ENCODE data around the gene PITPNM2.

DNA sequence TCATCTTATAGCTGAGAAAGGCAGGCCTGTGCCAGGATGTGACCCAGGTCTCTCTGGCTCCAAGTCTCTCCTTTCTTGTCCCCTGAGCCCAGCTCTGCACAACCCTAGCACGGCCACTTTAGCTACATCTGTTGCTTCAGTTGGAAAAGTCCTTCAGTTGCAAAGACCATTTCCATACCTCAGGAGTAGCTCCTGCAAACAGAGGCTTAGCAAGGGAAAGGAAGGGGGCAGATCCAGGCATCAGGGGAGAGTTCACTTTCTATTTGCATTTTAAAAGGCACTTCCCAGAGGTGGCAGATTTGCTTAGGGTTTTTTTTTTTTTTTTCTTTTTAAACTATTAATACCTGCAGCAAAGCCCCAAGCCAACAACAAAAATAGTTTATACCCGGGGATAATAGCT, 3.0 kb upstream of the PITPNM2 start:
- TF ChIP-seq, protein P1, sequence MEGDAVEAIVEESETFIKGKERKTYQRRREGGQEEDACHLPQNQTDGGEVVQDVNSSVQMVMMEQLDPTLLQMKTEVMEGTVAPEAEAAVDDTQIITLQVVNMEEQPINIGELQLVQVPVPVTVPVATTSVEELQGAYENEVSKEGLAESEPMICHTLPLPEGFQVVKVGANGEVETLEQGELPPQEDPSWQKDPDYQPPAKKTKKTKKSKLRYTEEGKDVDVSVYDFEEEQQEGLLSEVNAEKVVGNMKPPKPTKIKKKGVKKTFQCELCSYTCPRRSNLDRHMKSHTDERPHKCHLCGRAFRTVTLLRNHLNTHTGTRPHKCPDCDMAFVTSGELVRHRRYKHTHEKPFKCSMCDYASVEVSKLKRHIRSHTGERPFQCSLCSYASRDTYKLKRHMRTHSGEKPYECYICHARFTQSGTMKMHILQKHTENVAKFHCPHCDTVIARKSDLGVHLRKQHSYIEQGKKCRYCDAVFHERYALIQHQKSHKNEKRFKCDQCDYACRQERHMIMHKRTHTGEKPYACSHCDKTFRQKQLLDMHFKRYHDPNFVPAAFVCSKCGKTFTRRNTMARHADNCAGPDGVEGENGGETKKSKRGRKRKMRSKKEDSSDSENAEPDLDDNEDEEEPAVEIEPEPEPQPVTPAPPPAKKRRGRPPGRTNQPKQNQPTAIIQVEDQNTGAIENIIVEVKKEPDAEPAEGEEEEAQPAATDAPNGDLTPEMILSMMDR (IDR thresholded peaks at IDR 0.05; ENCODE audit: poor library complexity, severe bottlenecking) = no peak
- TF ChIP-seq EP300 (conservative IDR thresholded peaks at IDR 0.05; ENCODE audit: poor library complexity, severe bottlenecking) = no peak
- no peak for TF ChIP-seq SMC3 (conservative IDR thresholded peaks at IDR 0.05; ENCODE audit: poor library complexity)
- no peak for TF ChIP-seq RAD21 (conservative IDR thresholded peaks at IDR 0.05)
- no peak for TF ChIP-seq EZH2 (IDR thresholded peaks at IDR 0.05; ENCODE audit: borderline replicate concordance, insufficient read depth, low read length, poor library complexity, severe bottlenecking)
- no peak for TF ChIP-seq POLR2AphosphoS5 (IDR thresholded peaks at IDR 0.05)
- TF ChIP-seq TAF1 (IDR thresholded peaks at IDR 0.05; ENCODE audit: low read depth) = no peak
- TF ChIP-seq MXI1 (conservative IDR thresholded peaks at IDR 0.05; ENCODE audit: poor library complexity, severe bottlenecking) = no peak
- TF ChIP-seq, protein P2, sequence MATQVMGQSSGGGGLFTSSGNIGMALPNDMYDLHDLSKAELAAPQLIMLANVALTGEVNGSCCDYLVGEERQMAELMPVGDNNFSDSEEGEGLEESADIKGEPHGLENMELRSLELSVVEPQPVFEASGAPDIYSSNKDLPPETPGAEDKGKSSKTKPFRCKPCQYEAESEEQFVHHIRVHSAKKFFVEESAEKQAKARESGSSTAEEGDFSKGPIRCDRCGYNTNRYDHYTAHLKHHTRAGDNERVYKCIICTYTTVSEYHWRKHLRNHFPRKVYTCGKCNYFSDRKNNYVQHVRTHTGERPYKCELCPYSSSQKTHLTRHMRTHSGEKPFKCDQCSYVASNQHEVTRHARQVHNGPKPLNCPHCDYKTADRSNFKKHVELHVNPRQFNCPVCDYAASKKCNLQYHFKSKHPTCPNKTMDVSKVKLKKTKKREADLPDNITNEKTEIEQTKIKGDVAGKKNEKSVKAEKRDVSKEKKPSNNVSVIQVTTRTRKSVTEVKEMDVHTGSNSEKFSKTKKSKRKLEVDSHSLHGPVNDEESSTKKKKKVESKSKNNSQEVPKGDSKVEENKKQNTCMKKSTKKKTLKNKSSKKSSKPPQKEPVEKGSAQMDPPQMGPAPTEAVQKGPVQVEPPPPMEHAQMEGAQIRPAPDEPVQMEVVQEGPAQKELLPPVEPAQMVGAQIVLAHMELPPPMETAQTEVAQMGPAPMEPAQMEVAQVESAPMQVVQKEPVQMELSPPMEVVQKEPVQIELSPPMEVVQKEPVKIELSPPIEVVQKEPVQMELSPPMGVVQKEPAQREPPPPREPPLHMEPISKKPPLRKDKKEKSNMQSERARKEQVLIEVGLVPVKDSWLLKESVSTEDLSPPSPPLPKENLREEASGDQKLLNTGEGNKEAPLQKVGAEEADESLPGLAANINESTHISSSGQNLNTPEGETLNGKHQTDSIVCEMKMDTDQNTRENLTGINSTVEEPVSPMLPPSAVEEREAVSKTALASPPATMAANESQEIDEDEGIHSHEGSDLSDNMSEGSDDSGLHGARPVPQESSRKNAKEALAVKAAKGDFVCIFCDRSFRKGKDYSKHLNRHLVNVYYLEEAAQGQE (IDR thresholded peaks at IDR 0.05; ENCODE audit: borderline replicate concordance) = no peak
